ENCODE results near the gene TYW5. TPM values are rescaled to one million over a fixed set of nuclear protein-coding genes. Genes with fewer than 3 reads are reported as not detected.
"Not testable (repeated sequence)": the region's sequence is repeated elsewhere in the genome, so short reads cannot be mapped to it uniquely, and the experiment has no call there.

The TYW5 gene
- polyA plus RNA-seq, 3 donors, result 12.1 to 19.4 (median 13.8) TPM

DNA sequence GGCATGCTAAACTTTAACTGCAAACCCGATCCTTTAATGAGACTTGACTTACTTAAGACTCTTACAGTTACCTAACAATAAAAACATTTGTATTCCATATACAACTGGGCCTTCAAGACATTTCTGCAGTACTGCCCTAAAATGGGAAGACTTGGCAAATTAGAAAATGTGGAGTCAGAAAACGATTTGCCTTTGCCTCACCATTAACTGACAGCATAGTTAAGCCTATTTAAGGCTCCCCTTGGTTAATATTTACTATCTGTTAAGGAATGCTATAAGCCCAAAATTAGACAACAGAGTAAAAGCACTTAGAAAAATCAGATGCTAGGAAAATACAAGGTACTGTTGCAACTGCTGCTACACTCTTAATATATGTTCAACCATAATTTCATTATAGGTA is 18.7 kb downstream of the TYW5 start:
- DNase-seq (ENCODE audit: extremely low read depth in 1 of 11, low read depth in 9 of 11, low spot score in 4 of 11), result no peak

DNA sequence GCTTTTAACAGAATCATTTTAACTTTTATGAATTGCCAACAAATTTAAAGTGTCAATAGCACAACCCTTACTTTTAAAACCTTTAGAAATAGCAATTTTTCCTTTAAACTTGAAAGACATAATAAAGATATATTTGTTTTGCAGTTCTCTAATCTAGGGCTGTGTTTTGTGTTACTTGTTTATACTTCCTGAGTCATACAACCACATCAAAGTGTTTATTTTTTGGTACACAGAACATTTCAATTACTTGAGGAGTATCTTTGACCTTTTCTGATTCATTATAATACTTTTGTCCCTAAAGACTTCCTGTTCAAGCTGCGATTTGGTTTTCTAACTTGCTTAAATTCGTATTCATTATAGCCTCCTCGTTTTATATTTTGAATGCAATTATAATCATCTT is 21.8 kb downstream of the TYW5 start:
- DNase-seq (ENCODE audit: extremely low read depth in 1 of 11, low read depth in 9 of 11, low spot score in 4 of 11), result no peak

DNA sequence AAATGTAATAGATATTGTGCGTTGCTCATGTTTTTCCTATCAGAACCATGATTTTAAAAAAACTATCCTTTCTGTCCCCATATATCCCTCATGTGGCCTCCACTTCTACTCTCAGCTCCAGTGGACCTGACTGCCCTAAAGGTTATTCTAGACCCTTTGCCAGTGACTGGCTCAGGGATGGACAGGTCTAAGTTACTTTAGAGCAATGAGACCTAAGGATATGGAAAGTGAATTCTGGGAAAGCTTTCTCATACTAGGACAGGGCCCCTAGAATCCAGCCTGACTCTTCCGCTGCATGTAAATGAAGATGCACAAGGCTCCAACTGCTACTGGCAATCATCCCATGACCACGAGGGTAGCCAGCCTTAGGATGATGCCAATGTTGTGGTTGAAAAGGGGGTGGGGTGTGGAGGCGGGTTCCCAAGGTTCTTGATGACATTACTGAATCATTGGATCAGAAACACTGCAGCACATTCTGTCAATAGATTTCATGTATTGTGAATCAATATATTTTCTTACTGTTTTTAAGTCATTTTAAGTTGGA is 22.9 kb downstream of the TYW5 start:
- DNase-seq (ENCODE audit: extremely low read depth in 1 of 11, low read depth in 9 of 11, low spot score in 4 of 11), result no peak

DNA sequence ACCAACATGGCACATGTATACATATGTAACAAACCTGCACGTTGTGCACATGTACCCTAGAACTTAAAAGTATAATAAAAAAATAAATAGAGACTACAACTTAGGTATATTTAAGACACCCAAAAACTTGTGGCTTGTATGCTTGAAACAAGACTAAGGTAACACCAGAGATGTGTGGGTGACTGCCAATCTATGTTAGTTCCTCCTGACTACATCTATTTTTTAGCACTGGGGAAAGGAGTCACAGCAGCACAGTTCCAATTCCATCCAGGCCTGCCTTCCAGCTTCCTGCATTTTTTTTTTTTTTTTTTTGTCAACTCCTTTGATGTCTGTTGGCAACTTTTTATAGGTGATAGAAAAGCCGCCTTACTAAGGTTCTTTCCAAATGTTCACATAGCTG is 26.0 kb downstream of the TYW5 start:
- no peak for DNase-seq (ENCODE audit: extremely low read depth in 1 of 11, low read depth in 9 of 11, low spot score in 4 of 11)

DNA sequence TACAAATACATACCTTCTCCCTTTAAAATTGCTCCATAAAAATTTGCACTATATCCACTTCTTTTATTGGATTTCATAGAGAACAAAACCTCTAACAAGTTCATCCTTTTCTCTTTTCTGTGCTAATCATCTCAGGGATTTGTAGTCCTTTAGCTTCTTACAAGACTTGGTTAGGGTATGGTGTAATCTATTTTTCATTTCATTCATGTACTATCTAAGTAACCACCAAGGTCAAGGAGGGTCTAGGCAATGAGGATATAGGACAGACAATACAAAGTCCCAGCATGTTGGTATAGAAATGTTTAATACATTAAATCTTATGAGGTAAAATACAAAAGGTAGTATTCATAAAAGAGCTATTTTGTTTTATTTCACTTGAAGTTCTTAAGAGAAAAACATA is 26.7 kb downstream of the TYW5 start:
- DNase-seq (ENCODE audit: extremely low read depth in 1 of 11, low read depth in 9 of 11, low spot score in 4 of 11), result no peak

GRCh38 chr2:199928226-199928625 is 27.1 kb downstream of the TYW5 start:
- no peak for DNase-seq (ENCODE audit: extremely low read depth in 1 of 11, low read depth in 9 of 11, low spot score in 4 of 11)

GRCh38 chr2:199926806-199927205 is 28.5 kb downstream of the TYW5 start:
- DNase-seq (ENCODE audit: extremely low read depth in 1 of 11, low read depth in 9 of 11, low spot score in 4 of 11), result no peak

DNA sequence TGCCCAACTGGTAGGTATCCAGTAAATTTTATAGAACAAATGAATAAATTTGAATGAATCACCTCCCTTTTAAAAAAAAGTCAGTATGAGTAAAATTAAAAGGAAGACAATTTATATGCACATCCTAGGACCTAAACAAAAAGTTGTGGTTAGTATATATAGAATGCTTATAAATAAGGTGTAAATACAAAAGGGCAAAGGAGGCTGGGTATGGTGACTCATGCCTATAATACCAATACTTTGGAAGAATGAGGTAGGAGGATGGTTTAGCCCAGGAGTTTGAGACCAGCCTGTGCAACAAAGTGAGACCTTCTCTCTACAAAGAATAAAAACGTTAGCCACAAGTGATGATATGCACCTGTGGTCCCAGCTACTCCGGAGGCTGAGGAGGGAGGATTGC is 31.4 kb downstream of the TYW5 start:
- no peak for DNase-seq (ENCODE audit: extremely low read depth in 1 of 11, low read depth in 9 of 11, low spot score in 4 of 11)

GRCh38 chr2:199922856-199923255 is 32.4 kb downstream of the TYW5 start:
- no peak for DNase-seq (ENCODE audit: extremely low read depth in 1 of 11, low read depth in 9 of 11, low spot score in 4 of 11)

- DNase-seq (ENCODE audit: extremely low read depth in 1 of 11, low read depth in 9 of 11, low spot score in 4 of 11), result no peak
Measured at GRCh38 chr2:199916980-199917379, 38.3 kb downstream of the TYW5 start.

GRCh38 chr2:199914372-199914958 is 40.8 kb downstream of the TYW5 start:
- no peak for DNase-seq (ENCODE audit: extremely low read depth in 1 of 11, low read depth in 9 of 11, low spot score in 4 of 11)

DNA sequence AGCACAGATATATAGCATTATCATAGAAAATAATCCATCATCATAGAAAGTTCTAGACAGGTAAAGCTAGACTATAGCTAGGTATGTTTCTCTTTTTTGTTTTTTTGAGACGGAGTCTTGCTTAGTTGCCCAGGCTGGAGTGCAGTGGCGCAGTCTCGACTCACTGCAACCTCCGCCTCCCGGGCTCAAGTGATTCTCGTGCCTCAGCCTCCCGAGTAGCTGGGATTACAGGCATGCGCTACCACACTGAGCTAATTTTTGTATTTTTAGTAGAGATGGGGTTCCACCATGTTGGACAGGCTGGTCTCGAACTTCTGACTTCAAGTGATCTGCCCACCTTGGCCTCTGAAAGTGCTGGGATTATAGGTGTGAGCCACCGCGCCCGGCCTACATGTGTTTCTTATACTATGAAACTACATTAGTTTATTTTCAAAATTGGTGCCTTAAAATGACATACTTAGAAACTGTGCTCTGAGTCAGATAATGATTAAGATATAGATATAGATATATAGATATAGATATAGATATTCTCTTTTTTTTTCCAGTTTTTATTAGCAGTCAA is 42.7 kb downstream of the TYW5 start:
- DNase-seq (ENCODE audit: extremely low read depth in 1 of 11, low read depth in 9 of 11, low spot score in 4 of 11), result not testable (repeated sequence)

DNA sequence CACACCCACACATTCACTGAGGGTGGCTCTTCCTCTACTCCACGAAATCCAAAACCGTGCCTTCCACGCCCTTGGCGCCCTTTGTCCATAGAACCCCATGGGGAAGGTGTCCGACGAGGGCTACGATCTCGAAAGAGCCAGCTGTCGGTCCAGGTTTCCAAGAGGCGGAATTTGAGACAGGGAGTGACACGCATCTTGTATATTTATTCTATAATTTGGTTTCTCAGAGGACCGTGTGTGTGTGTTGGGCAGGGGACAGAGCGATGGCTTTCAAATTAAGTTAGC is 43.5 kb downstream of the TYW5 start:
- DNase-seq (ENCODE audit: extremely low read depth in 1 of 11, low read depth in 9 of 11, low spot score in 4 of 11), result peak in 1 of 11 donors; percentile 43

- peak; percentile 90 to 98 (median 94) for DNase-seq (ENCODE audit: extremely low read depth in 1 of 11, low read depth in 9 of 11, low spot score in 4 of 11)
Measured at GRCh38 chr2:199911052-199911876, 44.0 kb downstream of the TYW5 start, which contains the start of gene C2orf69. TSS of gene C2orf69 (plus strand) at chr2:199911293. CDS start at chr2:199911439, 146 bp downstream.

DNA sequence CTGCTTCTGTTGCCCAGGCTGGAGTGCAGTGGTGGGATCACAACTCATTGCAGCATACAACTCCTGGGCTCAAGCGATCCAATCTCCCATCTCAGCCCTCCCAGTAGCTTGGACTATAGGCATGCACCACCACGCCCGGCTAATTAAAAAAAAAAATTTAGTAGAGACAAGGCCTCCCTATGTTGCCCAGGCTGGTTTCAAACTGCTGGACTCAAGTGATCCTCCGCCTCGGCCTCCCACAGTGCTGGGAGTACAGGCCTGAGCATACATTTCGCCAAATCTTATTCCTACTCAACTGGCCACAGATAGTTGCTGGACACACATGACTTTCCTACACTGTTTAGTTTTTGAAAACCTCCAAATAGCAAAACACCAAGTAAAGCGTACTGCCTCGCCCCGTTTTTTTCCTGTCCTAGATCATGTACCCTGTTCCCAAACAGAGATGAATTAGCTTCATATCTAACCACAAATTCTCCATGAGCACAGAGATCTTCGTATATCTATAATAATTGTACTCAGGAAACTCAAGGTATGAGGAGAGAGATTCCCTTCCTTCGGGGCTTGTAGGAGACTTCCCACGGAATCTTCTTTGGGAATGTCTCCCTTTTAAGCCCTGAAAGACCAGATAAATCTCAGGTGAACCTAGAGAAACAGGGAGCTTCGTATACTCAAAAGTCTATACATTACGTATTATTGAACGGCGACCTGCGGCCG is 44.8 kb downstream of the TYW5 start:
- DNase-seq (ENCODE audit: extremely low read depth in 1 of 11, low read depth in 9 of 11, low spot score in 4 of 11), result no peak

GRCh38 chr2:199907008-199907714 is 48.1 kb downstream of the TYW5 start:
- no peak for DNase-seq (ENCODE audit: extremely low read depth in 1 of 11, low read depth in 9 of 11, low spot score in 4 of 11)

- no peak for DNase-seq (ENCODE audit: extremely low read depth in 1 of 11, low read depth in 9 of 11, low spot score in 4 of 11)
Measured at GRCh38 chr2:199903111-199903510, 52.2 kb downstream of the TYW5 start.

- DNase-seq (ENCODE audit: extremely low read depth in 1 of 11, low read depth in 9 of 11, low spot score in 4 of 11), result no peak
Measured at GRCh38 chr2:199902486-199903110, 52.7 kb downstream of the TYW5 start.

- DNase-seq (ENCODE audit: extremely low read depth in 1 of 11, low read depth in 9 of 11, low spot score in 4 of 11), result no peak
Measured at GRCh38 chr2:199901942-199902341, 53.3 kb downstream of the TYW5 start.

Measured in renal cortex interstitium (tissue), 11 donors.